Aorta (tissue), 5 donors: Measurements from ENCODE around the gene DMAC2. TPM values are rescaled to one million over a fixed set of nuclear protein-coding genes. Genes with fewer than 3 reads are reported as not detected.

Source experiments
- ATAC-seq: fragments of 200-7000 bp; cut with Tn5 transposase; one replicate; pipeline ENCODE4 v1.9.1; 2022; ENCODE audit warnings: moderate library complexity; ENCODE audit not compliant: low FRiP score
- DNase-seq, 2 donors: peaks; one replicate each; pipeline ENCODE4 v3.0.0-alpha.2; 2020
- H3K27ac ChIP-seq, 2 donors: one replicate each; pipeline ENCODE4 v1.5.1; 2013; ENCODE audit warnings: low read length in 2 of 2, mild to moderate bottlenecking in 2 of 2, moderate library complexity in 2 of 2, control low read depth in 1 of 2, inconsistent platforms in 1 of 2, low read depth in 1 of 2
- H3K27me3 ChIP-seq, 2 donors: one replicate each; pipeline ENCODE4 v1.6.1; 2013; ENCODE audit warnings: control low read depth in 1 of 2, low read length in 1 of 2, mild to moderate bottlenecking in 1 of 2, moderate library complexity in 1 of 2; ENCODE audit not compliant: insufficient read depth in 2 of 2, control insufficient read depth in 1 of 2
- H3K36me3 ChIP-seq, 2 donors: one replicate each; pipeline ENCODE4 v1.6.1; 2013; ENCODE audit warnings: control low read depth in 1 of 2, low read length in 1 of 2, mild to moderate bottlenecking in 1 of 2; ENCODE audit not compliant: insufficient read depth in 2 of 2, control insufficient read depth in 1 of 2
- H3K4me1 ChIP-seq, 2 donors: one replicate each; pipeline ENCODE4 v1.6.1; 2013; ENCODE audit warnings: low read length in 2 of 2, control low read depth in 1 of 2, mild to moderate bottlenecking in 1 of 2, moderate library complexity in 1 of 2; ENCODE audit not compliant: insufficient read depth in 2 of 2, control insufficient read depth in 1 of 2
- H3K4me3 ChIP-seq, 2 donors: one replicate each; pipeline ENCODE4 v1.5.1; 2013; ENCODE audit warnings: low read length in 2 of 2, control low read depth in 1 of 2, mild to moderate bottlenecking in 1 of 2
- H3K9me3 ChIP-seq: one replicate; pipeline ENCODE4 v1.6.1; 2013; ENCODE audit warnings: mild to moderate bottlenecking, low read length; ENCODE audit not compliant: control insufficient read depth
- WGBS, 2 donors: extraction: QIAGEN DNeasy Blood & Tissue Kit; methylation state at CpG; one replicate each; pipeline ENCODE4 v1.1.7; 2013; 5-methylcytosine and 5-hydroxymethylcytosine counted together
- intact Hi-C, 2 donors: fragments of 100-400 bp; cut with DNase I; formaldehyde crosslinking; loops; one replicate each; pipeline versions ENCODE4 v1.14.2 to v1.15.0; 2022
- polyA plus RNA-seq, 2 donors: library from polyadenylated mRNA; stranded (reverse); fragments of 200-250 nt; gene quantifications; one replicate each; pipeline ENCODE4 v1.2.3, GENCODE V29; 2013
- total RNA-seq, 2 donors: library from RNA; stranded (reverse); fragmentation: NEBNext Ultra II Directional; extraction: Animal tissue kit (Norgen Biotek cat#: 25700); gene quantifications; one replicate each; pipeline ENCODE4 v1.2.1, GENCODE V29; 2021
- donor health status: healthy with polysubstance abuse.
- donor health status: Bipolar disorder and iron deficiency.
- donor health status: DM: no; HTN: no; CAD: no.
- donor health status: DM: no; HTN: no; CAD: no.
- donor health status: DM: yes; HTN: yes; CAD: no.

The DMAC2 gene
- total and polyA plus RNA-seq, 4 donors = 28.3 to 41.6 (median 31.8) TPM

DNA sequence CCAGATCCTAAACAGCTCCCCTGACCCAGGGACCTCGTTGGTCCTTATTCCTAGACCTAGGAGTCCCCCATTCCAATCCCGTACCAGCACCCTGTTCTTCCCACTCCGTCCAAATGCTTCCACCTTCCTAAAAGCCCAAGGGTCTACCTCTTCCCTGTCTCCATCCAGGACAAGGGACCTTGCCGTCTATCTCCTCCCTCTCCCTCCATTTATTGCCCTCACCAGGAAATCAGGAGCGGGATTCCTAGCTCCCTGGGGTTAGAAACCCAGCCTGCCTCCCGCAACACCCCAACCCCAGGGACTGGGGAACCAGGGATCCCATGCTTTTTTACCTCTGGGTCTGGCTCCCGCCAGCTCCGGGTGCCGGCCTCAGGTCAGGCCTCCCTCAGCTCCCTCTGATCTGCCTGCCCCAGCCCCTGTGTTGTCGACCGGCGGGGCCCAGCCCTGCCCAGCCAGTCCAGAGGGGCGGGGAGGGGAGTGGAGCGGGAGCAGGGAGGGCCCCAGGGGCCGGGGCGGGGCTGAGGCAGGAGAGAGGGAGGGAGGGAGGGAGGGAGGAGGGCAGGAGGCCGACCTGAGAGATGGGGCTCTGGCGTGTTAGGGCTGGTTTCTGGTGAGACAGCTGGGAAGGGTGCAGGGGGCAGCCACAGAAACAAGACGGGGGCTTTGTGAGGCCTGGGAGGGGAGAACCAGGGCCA lies 12.6 kb downstream of the DMAC2 start, which contains the start of gene B3GNT8:
B3GNT8 (minus strand) TSS at position 423 of the 695 bp plus-strand sequence. CDS start 596 bp downstream, outside the sequence.
- ATAC-seq (peak; percentile 94), DNase-seq (peak; percentile 92 to 94)
- H3K36me3 ChIP-seq = peaks cover 0 to 2% of the 10 kb centered on the region in 2 donors
- H3K9me3 ChIP-seq = no peaks in the 10 kb centered on the region
- WGBS, 2 donors = 4 to 6% methylated on average over 15 to 19 of the region's 19 CpGs
- no peaks in the 10 kb centered on the region for H3K27me3 ChIP-seq
- no peaks in the 10 kb centered on the region for H3K4me1 ChIP-seq
- intact Hi-C loops = loop anchor here in 1 of 2 donors (5.0 kb wide), 1 partner anchor 75 kb away; the partner anchor contains the start of gene TGFB1
- peak within 1 kb of the TSS in 1 of 2 donors; percentile 48 for H3K27ac ChIP-seq
- peak within 1 kb of the TSS; percentile 33 to 53 for H3K4me3 ChIP-seq

- Histone ChIP-seq H3K9me3 (no peaks in the 10 kb centered on the region), H3K4me1 (no peaks in the 10 kb centered on the region), H3K4me3 (peak overlapping the region in 1 of 2 donors; percentile 33), H3K36me3 (peaks cover 0 to 2% of the 10 kb centered on the region in 2 donors), H3K27ac (no peak overlapping the region), H3K27me3 (no peaks in the 10 kb centered on the region)
- ATAC-seq (no peak), DNase-seq (no peak)
- WGBS, 2 donors = 75% methylated on average over 34 to 36 of the region's 36 CpGs
- intact Hi-C loops = loop anchor here in 1 of 2 donors (5.0 kb wide), 1 partner anchor 74 kb away; the partner anchor contains the start of gene TGFB1
These were observed 13.4 kb downstream of the DMAC2 start for GRCh38 chr19:41426116-41426841.

DNA sequence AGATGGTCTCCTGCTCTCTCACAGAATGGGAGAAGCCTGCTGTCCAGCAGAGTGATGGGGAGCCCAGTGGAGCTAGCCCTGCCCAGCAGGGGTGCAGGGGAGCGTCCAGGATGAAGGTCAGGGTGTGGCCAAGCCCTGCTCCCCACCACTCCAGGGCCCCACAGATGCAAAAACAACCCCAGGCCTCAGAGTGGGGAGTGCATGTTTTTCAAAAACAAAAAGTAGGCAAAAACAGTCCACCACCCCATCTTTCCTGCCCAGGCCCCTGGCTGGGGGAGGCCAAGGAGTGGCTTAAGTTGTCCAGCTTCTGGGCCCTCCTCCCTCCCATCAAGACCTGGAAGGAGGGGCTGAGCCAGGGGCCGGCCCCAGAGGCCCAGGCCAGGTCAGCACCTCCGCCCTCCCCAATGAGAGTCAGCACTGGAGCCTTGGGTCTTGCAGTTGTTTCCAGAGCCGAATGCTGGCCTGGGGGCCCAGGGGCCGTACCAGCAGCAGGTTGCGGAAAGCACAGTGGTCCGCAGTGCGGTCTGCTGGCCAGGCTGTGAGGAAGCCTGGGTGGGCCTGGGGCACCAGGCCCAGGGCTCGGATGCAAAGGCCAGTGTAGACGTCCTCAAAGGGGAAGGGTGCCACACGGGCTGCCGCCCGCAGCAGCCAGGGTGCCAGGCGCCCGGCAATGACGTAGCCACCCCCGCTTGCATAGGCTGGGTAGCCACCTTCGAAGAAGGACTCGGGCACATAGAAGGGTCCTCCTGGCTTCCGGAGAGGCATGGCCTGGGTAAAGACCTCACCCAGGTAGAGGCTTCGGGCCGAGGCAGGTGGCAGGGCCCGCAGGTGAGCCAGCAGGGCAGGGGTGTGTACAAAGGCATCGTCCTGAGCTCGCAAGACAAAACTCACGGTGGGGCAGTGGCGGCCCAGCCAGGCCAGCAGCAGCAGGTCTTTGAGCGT lies 14.3 kb downstream of the DMAC2 start:
- H3K4me3 ChIP-seq = no peak overlapping the region
- 89 to 90% methylated on average over 28 of the region's 28 CpGs for WGBS, 2 donors
- H3K4me1 ChIP-seq = no peaks in the 10 kb centered on the region
- no peaks in the 10 kb centered on the region for H3K9me3 ChIP-seq
- ATAC-seq (no peak), DNase-seq (no peak)
- no peak overlapping the region for H3K27ac ChIP-seq
- no peaks in the 10 kb centered on the region for H3K27me3 ChIP-seq
- intact Hi-C loops = loop anchor here in 1 of 2 donors (5.0 kb wide), 1 partner anchor 73 kb away; the partner anchor contains the start of gene TGFB1
- peaks cover 0 to 2% of the 10 kb centered on the region in 2 donors for H3K36me3 ChIP-seq

- peaks cover 0 to 4% of the 10 kb centered on the region in 2 donors for H3K36me3 ChIP-seq
- H3K4me3 ChIP-seq = no peak overlapping the region
- DNase-seq (no peak), ATAC-seq (no peak)
- H3K9me3 ChIP-seq = no peaks in the 10 kb centered on the region
- intact Hi-C loops = loop anchor here in 1 of 2 donors (5.0 kb wide), 1 partner anchor 72 kb away; the partner anchor contains the start of gene TGFB1
- no peaks in the 10 kb centered on the region for H3K4me1 ChIP-seq
- 85 to 89% methylated on average over 20 to 21 of the region's 21 CpGs for WGBS, 2 donors
- no peak overlapping the region for H3K27ac ChIP-seq
- no peaks in the 10 kb centered on the region for H3K27me3 ChIP-seq
These were observed 15.2 kb downstream of the DMAC2 start for GRCh38 chr19:41424335-41425173.

DNA sequence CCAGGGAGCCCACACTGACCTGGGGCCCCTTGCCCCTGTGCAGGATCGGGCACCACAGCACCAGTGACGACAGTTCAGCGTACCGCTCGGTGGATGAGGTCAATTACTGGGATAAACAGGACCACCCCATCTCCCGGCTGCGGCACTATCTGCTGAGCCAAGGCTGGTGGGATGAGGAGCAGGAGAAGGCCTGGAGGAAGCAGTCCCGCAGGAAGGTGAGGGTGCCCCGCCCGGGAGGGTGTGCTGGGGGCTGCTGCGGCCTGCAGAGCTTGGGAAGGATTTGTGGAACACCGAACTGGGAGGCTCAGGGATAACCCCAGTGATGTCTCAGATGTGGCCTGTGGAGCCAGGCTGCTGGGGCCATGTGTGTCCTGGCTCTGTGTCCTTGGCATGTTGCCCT lies 16.8 kb downstream of the DMAC2 start:
- peaks cover 0 to 8% of the 10 kb centered on the region in 2 donors for H3K36me3 ChIP-seq
- ATAC-seq (no peak), DNase-seq (no peak)
- WGBS, 2 donors = 91 to 96% methylated on average over 12 of the region's 12 CpGs
- H3K4me3 ChIP-seq = no peak overlapping the region
- H3K27ac ChIP-seq = no peak overlapping the region
- no peaks in the 10 kb centered on the region for H3K9me3 ChIP-seq
- no peaks in the 10 kb centered on the region for H3K27me3 ChIP-seq
- no peaks in the 10 kb centered on the region for H3K4me1 ChIP-seq
- intact Hi-C loops = no loop called here

- H3K4me3 ChIP-seq = no peak overlapping the region
- peaks cover 0 to 8% of the 10 kb centered on the region in 2 donors for H3K36me3 ChIP-seq
- no peak overlapping the region for H3K27ac ChIP-seq
- no peaks in the 10 kb centered on the region for H3K27me3 ChIP-seq
- H3K9me3 ChIP-seq = no peaks in the 10 kb centered on the region
- WGBS, 2 donors = 88 to 91% methylated on average over 18 of the region's 18 CpGs
- no peaks in the 10 kb centered on the region for H3K4me1 ChIP-seq
- intact Hi-C loops = no loop called here
- DNase-seq (no peak), ATAC-seq (no peak)
These were observed 17.3 kb downstream of the DMAC2 start for GRCh38 chr19:41422456-41422855.

DNA sequence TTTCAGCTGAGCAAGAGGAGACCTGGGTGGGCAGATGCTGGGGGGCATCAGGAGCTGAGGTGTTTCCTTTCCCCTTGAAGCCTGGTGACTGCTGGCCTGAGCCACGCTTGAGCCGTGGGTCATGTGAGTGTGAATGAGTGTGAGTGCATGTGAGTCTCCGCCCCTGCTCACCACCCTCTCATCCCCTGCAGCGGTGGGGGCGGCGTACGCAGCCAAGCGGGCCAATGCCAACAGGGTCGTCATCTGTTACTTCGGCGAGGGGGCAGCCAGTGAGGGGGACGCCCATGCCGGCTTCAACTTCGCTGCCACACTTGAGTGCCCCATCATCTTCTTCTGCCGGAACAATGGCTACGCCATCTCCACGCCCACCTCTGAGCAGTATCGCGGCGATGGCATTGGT lies 17.7 kb downstream of the DMAC2 start:
- H3K36me3 ChIP-seq = peaks cover 0 to 8% of the 10 kb centered on the region in 2 donors
- H3K27ac ChIP-seq = no peak overlapping the region
- H3K4me3 ChIP-seq = no peak overlapping the region
- intact Hi-C loops = no loop called here
- H3K4me1 ChIP-seq = no peaks in the 10 kb centered on the region
- DNase-seq = no peak
- no peaks in the 10 kb centered on the region for H3K27me3 ChIP-seq
- H3K9me3 ChIP-seq = no peaks in the 10 kb centered on the region
- 93 to 94% methylated on average over 20 of the region's 20 CpGs for WGBS, 2 donors
- no peak for ATAC-seq
